Kidney (tissue), 14 donors: ENCODE results near the gene DNAJB13. TPM values are rescaled to one million over a fixed set of nuclear protein-coding genes. Genes with fewer than 3 reads are reported as not detected.

Source experiments
- DNase-seq, 5 donors: peaks; one replicate each; pipeline ENCODE4 v3.0.0-alpha.2; 2013 to 2020
- FAIRE-seq: peaks from 2 replicates; lab custom pipeline; 2012; peaks lifted over from hg19 to GRCh38; lab: Jason Lieb, UNC
- H3K27ac ChIP-seq, 2 donors: one replicate each; pipeline ENCODE4 v1.7.0; 2013; ENCODE audit warnings: low read depth in 2 of 2, low read length in 2 of 2, inconsistent platforms in 1 of 2
- H3K27me3 ChIP-seq: one replicate; pipeline ENCODE4 v1.7.1; 2013; ENCODE audit warnings: low read length, inconsistent platforms; ENCODE audit not compliant: control insufficient read depth, insufficient read depth
- H3K36me3 ChIP-seq, 3 donors: one replicate each; pipeline versions ENCODE4 v1.7.0 to v1.7.1; 2013; ENCODE audit warnings: low read length in 3 of 3, control low read depth in 1 of 3, inconsistent platforms in 1 of 3; ENCODE audit not compliant: insufficient read depth in 3 of 3, control insufficient read depth in 2 of 3
- H3K4me1 ChIP-seq, 3 donors: one replicate each; pipeline versions ENCODE4 v1.7.0 to v1.7.1; 2013; ENCODE audit warnings: low read length in 3 of 3, inconsistent platforms in 1 of 3, low read depth in 1 of 3; ENCODE audit not compliant: control insufficient read depth in 2 of 3, insufficient read depth in 2 of 3
- H3K4me3 ChIP-seq, 3 donors: one replicate each; pipeline versions ENCODE4 v1.7.0 to v1.8.1; 2013; ENCODE audit warnings: low read length in 3 of 3, control low read depth in 1 of 3, inconsistent platforms in 1 of 3
- H3K9ac ChIP-seq, 3 donors: one replicate each; pipeline versions ENCODE4 v1.7.0 to v1.7.1; 2013; ENCODE audit warnings: low read length in 3 of 3, control low read depth in 1 of 3, inconsistent platforms in 1 of 3
- H3K9me3 ChIP-seq, 3 donors: one replicate each; pipeline versions ENCODE4 v1.7.0 to v1.7.1; 2013; ENCODE audit warnings: low read length in 3 of 3, control low read depth in 1 of 3, inconsistent platforms in 1 of 3; ENCODE audit not compliant: control insufficient read depth in 2 of 3, insufficient read depth in 1 of 3
- intact Hi-C: fragments of 100-400 bp; cut with DNase I; formaldehyde crosslinking; loops from one replicate; pipeline ENCODE4 v1.11.1; 2022
- polyA plus RNA-seq: library from polyadenylated mRNA; stranded (reverse); fragments of 350-450 nt; fragmentation: Illumina TruSeq; extraction: RNeasy Lipid Tissue Mini Kit (QIAGEN cat#74804); gene quantifications from one replicate; pipeline ENCODE4 v1.2.3, GENCODE V29; 2014; ENCODE audit warnings: low read depth, low replicate concordance; ENCODE audit not compliant: insufficient read depth
- total RNA-seq: library from RNA; stranded (reverse); fragmentation: NEBNext Ultra II Directional; extraction: Animal tissue kit (Norgen Biotek cat#: 25700); gene quantifications from one replicate; pipeline ENCODE4 v1.2.1, GENCODE V29; 2021
- TF ChIP-seq, protein P1 (sequence below): IDR thresholded peaks from 3 replicates; pipeline ENCODE4 v1.5.1; 2012; ENCODE audit warnings: mild to moderate bottlenecking, moderate library complexity, borderline replicate concordance; ENCODE audit not compliant: insufficient read depth; ENCODE audit errors: extremely low read depth
- donor health status: control.
- donor health status: control.
- donor health status: control.
- donor health status: control.
- donor health status: control.
- donor health status: DM: yes; HTN: yes; CAD: no.
- donor health status: Normal renal cell carcinoma (clear cell type).

The DNAJB13 gene
- total and polyA plus RNA-seq, 2 donors from 2014 or later, result 1.5 to 4.3 TPM

DNA sequence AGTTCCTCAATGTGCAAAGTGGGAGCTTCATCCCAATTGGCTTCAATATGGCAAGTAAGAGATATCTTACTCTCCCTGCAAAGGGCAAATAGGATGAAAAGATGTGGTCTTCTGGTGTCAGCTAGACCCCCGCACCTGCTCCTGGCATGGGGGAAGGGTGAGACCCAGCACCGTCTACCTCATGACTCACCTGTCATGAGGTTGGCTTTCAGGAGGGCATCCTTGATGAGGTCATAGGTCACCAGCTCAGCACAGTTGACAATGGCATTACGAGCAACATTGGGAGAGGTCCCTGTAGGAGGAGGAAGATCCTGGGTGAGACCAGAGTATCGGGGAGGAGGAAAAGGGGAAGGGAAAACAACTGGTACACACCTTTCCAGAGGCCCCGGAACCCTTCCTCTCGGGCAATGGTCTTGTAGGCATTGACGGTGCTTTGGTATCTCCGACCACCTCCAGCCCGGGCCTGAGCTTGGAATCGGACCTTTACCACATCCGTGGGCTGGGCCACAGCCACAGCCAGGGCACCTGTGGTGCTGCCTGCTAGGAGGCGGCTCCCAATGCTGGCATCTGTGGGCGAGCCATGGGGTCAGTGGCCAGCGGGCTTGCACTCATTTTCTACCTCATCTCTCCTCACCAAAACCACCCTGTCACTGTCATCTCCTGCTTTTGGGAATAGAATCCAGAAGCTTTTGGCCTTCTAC, 25.8 kb downstream of the DNAJB13 start:
- Histone ChIP-seq H3K4me1 (peaks cover 0 to 7% (median 0%) of the 10 kb centered on the region in 3 donors), H3K36me3 (peaks cover 0 to 4% (median 0%) of the 10 kb centered on the region in 3 donors), H3K27me3 (no peaks in the 10 kb centered on the region), H3K4me3 (no peak overlapping the region), H3K9me3 (no peaks in the 10 kb centered on the region), H3K9ac (no peak overlapping the region), H3K27ac (no peak overlapping the region)
- FAIRE-seq (no peak), DNase-seq (peak in 1 of 5 donors; percentile 37)
- TF ChIP-seq, protein P1, sequence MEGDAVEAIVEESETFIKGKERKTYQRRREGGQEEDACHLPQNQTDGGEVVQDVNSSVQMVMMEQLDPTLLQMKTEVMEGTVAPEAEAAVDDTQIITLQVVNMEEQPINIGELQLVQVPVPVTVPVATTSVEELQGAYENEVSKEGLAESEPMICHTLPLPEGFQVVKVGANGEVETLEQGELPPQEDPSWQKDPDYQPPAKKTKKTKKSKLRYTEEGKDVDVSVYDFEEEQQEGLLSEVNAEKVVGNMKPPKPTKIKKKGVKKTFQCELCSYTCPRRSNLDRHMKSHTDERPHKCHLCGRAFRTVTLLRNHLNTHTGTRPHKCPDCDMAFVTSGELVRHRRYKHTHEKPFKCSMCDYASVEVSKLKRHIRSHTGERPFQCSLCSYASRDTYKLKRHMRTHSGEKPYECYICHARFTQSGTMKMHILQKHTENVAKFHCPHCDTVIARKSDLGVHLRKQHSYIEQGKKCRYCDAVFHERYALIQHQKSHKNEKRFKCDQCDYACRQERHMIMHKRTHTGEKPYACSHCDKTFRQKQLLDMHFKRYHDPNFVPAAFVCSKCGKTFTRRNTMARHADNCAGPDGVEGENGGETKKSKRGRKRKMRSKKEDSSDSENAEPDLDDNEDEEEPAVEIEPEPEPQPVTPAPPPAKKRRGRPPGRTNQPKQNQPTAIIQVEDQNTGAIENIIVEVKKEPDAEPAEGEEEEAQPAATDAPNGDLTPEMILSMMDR, result no peak
- intact Hi-C loops, result no loop called here

DNA sequence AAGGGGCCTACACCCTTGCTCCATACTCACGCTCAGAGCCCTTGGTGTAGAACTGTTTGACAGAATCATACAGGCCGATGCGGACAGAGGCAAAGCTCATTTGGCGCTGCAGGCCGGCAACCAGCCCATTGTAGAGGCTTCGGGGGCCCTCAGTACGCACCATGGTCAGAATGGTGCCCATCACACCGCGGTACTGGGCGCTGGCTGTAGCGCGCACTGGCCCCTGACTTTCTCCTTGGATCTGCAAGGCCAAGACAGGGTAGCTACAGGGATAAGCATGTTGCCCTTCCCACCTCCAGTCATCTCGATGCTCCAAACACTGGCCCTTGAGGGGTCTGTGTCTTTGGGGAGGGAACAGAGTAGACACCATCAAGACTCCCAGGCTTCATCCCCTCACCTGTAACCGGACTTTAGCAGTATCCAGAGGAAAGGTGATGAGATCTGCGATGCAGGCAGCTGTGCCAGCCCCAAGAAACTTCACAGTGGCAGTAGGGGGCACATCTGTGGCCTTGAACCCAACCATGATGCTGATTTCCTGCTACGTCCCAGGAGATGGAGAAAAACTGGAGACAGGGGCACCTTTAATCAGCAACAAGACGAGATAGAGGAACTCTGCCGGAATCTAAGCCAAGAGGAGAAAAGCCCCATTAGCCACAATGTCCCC, 27.2 kb downstream of the DNAJB13 start:
- Histone ChIP-seq H3K4me1 (peaks cover 0 to 7% (median 0%) of the 10 kb centered on the region in 3 donors), H3K36me3 (peaks cover 0 to 4% (median 0%) of the 10 kb centered on the region in 3 donors), H3K4me3 (no peak overlapping the region), H3K27me3 (no peaks in the 10 kb centered on the region), H3K9me3 (no peaks in the 10 kb centered on the region), H3K9ac (no peak overlapping the region), H3K27ac (no peak overlapping the region)
- intact Hi-C loops, result no loop called here
- DNase-seq, result peak in 1 of 5 donors; percentile 49
- no peak for FAIRE-seq
- TF ChIP-seq, protein P1, result no peak

DNA sequence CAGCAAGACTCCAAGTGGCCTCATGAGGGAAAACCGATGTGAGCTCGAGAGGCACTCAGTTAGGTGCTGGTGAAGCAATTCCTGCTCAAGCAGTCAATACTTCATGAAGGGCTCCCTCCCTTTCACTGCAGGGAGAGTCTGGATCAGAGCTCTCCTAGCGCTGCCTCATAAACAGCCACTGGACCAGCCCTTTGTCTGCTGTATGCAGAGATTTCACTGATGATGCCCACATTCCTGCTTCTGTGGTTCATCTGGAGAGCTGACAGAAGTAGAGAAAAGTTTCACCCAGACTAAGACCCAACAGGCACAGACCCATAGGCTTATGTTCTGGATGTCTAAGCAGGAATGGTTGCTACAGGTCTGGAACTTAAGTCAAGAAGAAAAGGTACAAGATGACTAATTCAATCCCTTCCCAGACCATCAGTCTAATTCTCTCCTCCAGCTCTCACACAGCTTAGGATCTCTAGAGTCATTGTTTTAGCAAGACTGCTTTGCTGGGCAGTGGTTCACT, 27.8 kb downstream of the DNAJB13 start:
- intact Hi-C loops, result no loop called here
- no peak overlapping the region for H3K4me3 ChIP-seq
- DNase-seq, result no peak
- H3K9ac ChIP-seq, result no peak overlapping the region
- TF ChIP-seq, protein P1, result no peak
- H3K27ac ChIP-seq, result no peak overlapping the region
- no peaks in the 10 kb centered on the region for H3K9me3 ChIP-seq
- no peaks in the 10 kb centered on the region for H3K27me3 ChIP-seq
- FAIRE-seq, result no peak
- peaks cover 0 to 9% (median 2%) of the 10 kb centered on the region in 3 donors for H3K4me1 ChIP-seq
- H3K36me3 ChIP-seq, result peaks cover 0 to 4% (median 0%) of the 10 kb centered on the region in 3 donors
